HepG2 (cell line): Measurements from ENCODE around the gene BCL6. TPM values are rescaled to one million over a fixed set of nuclear protein-coding genes. Genes with fewer than 3 reads are reported as not detected.

Experiments
- ERF ChIP-seq: IDR thresholded peaks from 2 replicates; pipeline ENCODE4 v1.6.1; 2018; ENCODE audit warnings: missing biosample characterization, missing genetic modification reagents
- FOXP4 ChIP-seq: sonication (generic); formaldehyde crosslinking; IDR thresholded peaks from 2 replicates; pipeline ENCODE4 v1.4.0; 2020; ENCODE audit warnings: missing genetic modification reagents
- GTF2F1 ChIP-seq: fragments of 150-350 bp; IDR thresholded peaks from 2 replicates; pipeline ENCODE4 v1.6.1; 2014; ENCODE audit warnings: low read length
- HOXA3 ChIP-seq: sonication (generic); formaldehyde crosslinking; IDR thresholded peaks from 2 replicates; pipeline ENCODE4 v1.5.0; 2020; ENCODE audit warnings: missing genetic modification reagents
- KLF16 ChIP-seq, 2 experiments: sonication (generic) in 1 of 2; formaldehyde crosslinking in 1 of 2; IDR thresholded peaks; 2 replicates each; pipeline versions ENCODE4 v1.6.1 to v1.8.0; 2016 to 2023; ENCODE audit warnings: missing genetic modification reagents in 2 of 2, missing compliant biosample characterization in 1 of 2
- PCBP1 ChIP-seq: fragments of 200-400 bp; formaldehyde crosslinking; IDR thresholded peaks from 2 replicates; pipeline ENCODE4 v1.6.1; 2017; ENCODE audit warnings: mild to moderate bottlenecking, low read depth, low read length, borderline replicate concordance
- POLR2AphosphoS2 ChIP-seq: IDR thresholded peaks from 2 replicates; pipeline ENCODE4 v1.6.1; 2011; ENCODE audit warnings: low read depth, low read length, improper control_type of control experiment
- SOX5 ChIP-seq: IDR thresholded peaks from 2 replicates; pipeline ENCODE4 v1.6.1; 2016; ENCODE audit warnings: borderline replicate concordance
- TBL1XR1 ChIP-seq: fragments of 150-350 bp; IDR thresholded peaks from 2 replicates; pipeline ENCODE4 v1.6.1; 2014; ENCODE audit warnings: borderline replicate concordance, low read length; ENCODE audit not compliant: partially characterized antibody
- TSC22D2 ChIP-seq: sonication (generic); formaldehyde crosslinking; IDR thresholded peaks from 2 replicates; pipeline ENCODE4 v1.5.1; 2020; ENCODE audit warnings: missing genetic modification reagents, mild to moderate bottlenecking, borderline replicate concordance
- ZBTB8A ChIP-seq: sonication (generic); formaldehyde crosslinking; IDR thresholded peaks from 2 replicates; pipeline ENCODE4 v1.4.0; 2020; ENCODE audit warnings: mild to moderate bottlenecking, low read depth, missing genetic modification reagents, borderline replicate concordance
- ZNF101 ChIP-seq: sonication (generic); formaldehyde crosslinking; IDR thresholded peaks from 2 replicates; pipeline ENCODE4 v1.4.0; 2020; ENCODE audit warnings: mild to moderate bottlenecking, low read depth, missing genetic modification reagents, borderline replicate concordance
- polyA plus RNA-seq, 8 experiments: library from polyadenylated mRNA; depleted of rRNA in 3 of 8; stranded (reverse) in 7 of 8; unstranded in 1 of 8; fragments of >200 nt; fragmentation: Illumina TruSeq in 4 of 8; extraction: Trizol in 4 of 8; gene quantifications; 2 replicates each; pipeline versions ENCODE4 v1.2.1 to v1.2.3, GENCODE V29; 2011 to 2016; ENCODE audit warnings: low read depth in 4 of 8, missing spikeins in 1 of 8, mixed read lengths in 1 of 8; ENCODE audit not compliant: insufficient read depth in 1 of 8
- total RNA-seq, 5 experiments: library from RNA; depleted of rRNA; stranded (reverse); fragments of >200 nt; fragmentation: Illumina TruSeq; extraction: Trizol; gene quantifications; 2 replicates each; pipeline ENCODE4 v1.2.3, GENCODE V29; 2016; ENCODE audit warnings: low read depth in 1 of 5
- TF ChIP-seq, protein P1 (sequence below): sonication (generic); formaldehyde crosslinking; IDR thresholded peaks from 2 replicates; pipeline ENCODE4 v1.5.0; 2020; ENCODE audit warnings: missing genetic modification reagents, mild to moderate bottlenecking, borderline replicate concordance

Gene BCL6
- total and polyA plus RNA-seq, 2 of the 13 experiments (the other 11 are each of a cell fraction or from before 2014, with no cell fraction given): 21.2 to 53.7 TPM

DNA sequence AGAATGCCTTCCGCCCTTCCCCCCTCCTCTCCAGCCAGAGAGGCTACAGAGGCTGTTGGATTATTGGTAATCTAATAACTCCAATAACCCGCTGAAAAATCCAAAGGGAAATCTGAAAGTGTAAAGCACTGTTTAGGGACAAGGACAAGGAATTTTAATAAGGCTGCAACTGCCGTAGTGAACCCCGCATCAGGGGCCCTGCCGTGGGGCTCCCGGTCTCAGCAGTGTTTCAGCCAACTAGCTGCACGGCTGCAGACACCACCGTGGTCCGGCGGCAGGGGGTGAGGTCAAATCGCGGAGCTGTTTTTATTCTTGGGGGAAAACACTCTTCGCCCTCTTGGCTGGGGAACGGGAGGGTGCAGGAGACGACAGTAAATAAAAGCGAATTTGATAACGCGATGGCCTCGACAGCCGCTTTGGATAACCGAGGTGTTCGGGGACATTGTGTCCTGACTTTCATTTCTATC lies 6.1 kb downstream of the BCL6 start (continued):
- no peak for TF ChIP-seq ERF (CRISPR knock-in tag)
- TF ChIP-seq SOX5 (CRISPR knock-in tag): no peak
- TF ChIP-seq POLR2AphosphoS2: no peak
- no peak for TF ChIP-seq KLF16 (CRISPR knock-in tag; IDR thresholded peaks at IDR 0.05)
- no peak for TF ChIP-seq TBL1XR1
- no peak; the same call in 1 of the 2 replicates for TF ChIP-seq FOXP4
- no peak for TF ChIP-seq ZNF101 (CRISPR knock-in tag)
- TF ChIP-seq GTF2F1: no peak
- TF ChIP-seq, protein P1, sequence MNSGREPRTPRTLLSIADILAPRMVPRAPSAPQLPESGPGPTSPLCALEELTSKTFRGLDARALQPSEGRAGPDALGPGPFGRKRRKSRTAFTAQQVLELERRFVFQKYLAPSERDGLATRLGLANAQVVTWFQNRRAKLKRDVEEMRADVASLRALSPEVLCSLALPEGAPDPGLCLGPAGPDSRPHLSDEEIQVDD (CRISPR knock-in tag): no peak
- no peak for TF ChIP-seq ZBTB8A (CRISPR knock-in tag)
- TF ChIP-seq HOXA3 (CRISPR knock-in tag): 0 out of 2 replicates have a peak, but pooled peaks have one; percentile 1
- TF ChIP-seq PCBP1: no peak
- TF ChIP-seq TSC22D2: no peak
